ENCODE data around the gene TRABD2A. TPM values are rescaled to one million over a fixed set of nuclear protein-coding genes. Genes with fewer than 3 reads are reported as not detected.

The TRABD2A gene
- total RNA-seq, 1 experiment from 2014 or later = 4.6 TPM

GRCh38 chr2:84846041-84846663, 34.7 kb downstream of the TRABD2A start:
- no TSS peak for BruUV-seq (replicated peaks)
- Histone ChIP-seq H3K9me3 (ENCODE audit: control insufficient read depth in 1 of 2, insufficient read depth in 1 of 2, low read depth in 1 of 2, low read length in 2 of 2) (no peaks in the 10 kb centered on the region), H3K36me3 (ENCODE audit: control insufficient read depth in 1 of 2, insufficient read depth in 2 of 2, low read length in 2 of 2) (no peaks in the 10 kb centered on the region), H3K79me2 (ENCODE audit: insufficient read depth, low read length) (no peaks in the 10 kb centered on the region), H3K27ac (ENCODE audit: low read depth, low read length) (no peak overlapping the region), H2AFZ (ENCODE audit: low read depth, low read length, poor library complexity, severe bottlenecking) (no peak overlapping the region), H4K20me1 (ENCODE audit: insufficient read depth) (no peaks in the 10 kb centered on the region), H3K4me2 (ENCODE audit: low read length) (no peak overlapping the region), H3K4me3 (replicated peaks in 1 of 2; ENCODE audit: low read depth in 1 of 2, low read length in 2 of 2) (no peak overlapping the region), H3K9me2 (ENCODE audit: insufficient read depth) (no peaks in the 10 kb centered on the region; the same call in 1 of the 2 replicates), H3K27me3 (ENCODE audit: insufficient read depth, low read length) (no peaks in the 10 kb centered on the region), H3K4me1 (ENCODE audit: control insufficient read depth in 1 of 2, insufficient read depth in 2 of 2, low read length in 2 of 2) (peaks cover 0 to 3% of the 10 kb centered on the region in 2 experiments; a peak in 1 of 4 replicates), H3K9ac (ENCODE audit: low read length) (no peak overlapping the region)
- ATAC-seq (no peak), DNase-seq (ENCODE audit: low read depth, low spot score) (no peak)
- ChIA-PET RAD21 (ENCODE audit: low non-redundant PET in 1 of 2, low total read pairs in 2 of 2, uncharacterized antibody in 2 of 2, unreplicated experiment in 2 of 2) (no interaction called here), CTCF (no interaction called here), POLR2A (no interaction called here)
- intact Hi-C loops (cut with micrococcal nuclease) = no loop called here
- TF ChIP-seq ELF1 (IDR thresholded peaks at IDR 0.05; ENCODE audit: borderline replicate concordance, low read depth) = no peak
- TF ChIP-seq FOSL1 (IDR thresholded peaks at IDR 0.05; ENCODE audit: low read depth) = no peak
- no peak for TF ChIP-seq EZH2 (IDR thresholded peaks at IDR 0.05)
- TF ChIP-seq SP1 (IDR thresholded peaks at IDR 0.05; ENCODE audit: low read depth) = no peak
- no peak for TF ChIP-seq ZNF274 (IDR thresholded peaks at IDR 0.05; ENCODE audit: low read depth, low read length)
- TF ChIP-seq SIN3A (IDR thresholded peaks at IDR 0.05; ENCODE audit: low read depth) = no peak
- TF ChIP-seq ZFX (IDR thresholded peaks at IDR 0.05) = no peak
- TF ChIP-seq JUND (IDR thresholded peaks at IDR 0.05) = no peak
- TF ChIP-seq SRF (IDR thresholded peaks at IDR 0.05; ENCODE audit: low read depth) = no peak
- no peak for TF ChIP-seq EZH2phosphoT487 (IDR thresholded peaks at IDR 0.05; ENCODE audit: borderline replicate concordance)
- TF ChIP-seq CEBPB (IDR thresholded peaks at IDR 0.05; ENCODE audit: low read depth) = no peak
- TF ChIP-seq ATF3 (IDR thresholded peaks at IDR 0.05) = no peak
- no peak for TF ChIP-seq ZBTB33 (IDR thresholded peaks at IDR 0.05; ENCODE audit: extremely low read depth, insufficient replicate concordance, low read length)
